NCI-H2107 treated with DMSO at 0.1 percent for 48 hours (cell line): ENCODE results near the gene ACOT7.

Experiments
- DNase-seq: peaks from one replicate; lab custom pipeline; 2025; ENCODE audit not compliant: unreplicated experiment; lab: John Stamatoyannopoulos, UW

ACOT7 gene

GRCh38 chr1:6424619-6425593 is 31.3 kb upstream of the ACOT7 start, which contains the start of gene ESPN:
Gene ESPN (plus strand): TSS chr1:6424776. CDS start chr1:6424956, 180 bp downstream.
- no peak for DNase-seq

DNA sequence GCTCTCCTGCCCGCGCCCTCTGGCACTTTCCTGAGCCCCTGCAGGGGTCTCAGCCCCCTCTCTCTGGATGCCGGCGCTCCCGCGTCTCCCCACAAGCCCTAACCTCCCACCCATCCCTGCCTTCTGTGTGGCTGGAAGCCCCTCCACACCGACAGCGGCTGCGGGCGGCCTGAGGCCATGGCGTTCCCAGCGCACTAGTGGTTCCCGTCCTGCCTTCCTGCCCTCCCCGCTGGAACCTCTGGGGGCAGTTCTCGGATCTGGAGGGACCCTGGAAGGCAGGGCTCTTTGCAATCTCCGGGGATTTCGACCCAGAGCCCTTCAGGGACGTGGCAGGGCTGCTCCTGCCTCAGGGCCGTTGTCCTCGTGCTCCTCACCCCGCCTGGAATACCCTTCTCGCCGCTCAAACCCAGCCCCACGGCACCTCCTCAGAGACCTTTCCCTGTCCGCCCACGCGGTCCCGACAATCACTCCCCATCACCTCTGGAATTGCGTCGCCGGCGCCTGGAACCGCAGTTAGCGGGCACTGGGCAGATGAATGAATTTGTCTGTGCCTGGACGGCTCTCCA is 30.5 kb upstream of the ACOT7 start:
- no peak for DNase-seq

DNA sequence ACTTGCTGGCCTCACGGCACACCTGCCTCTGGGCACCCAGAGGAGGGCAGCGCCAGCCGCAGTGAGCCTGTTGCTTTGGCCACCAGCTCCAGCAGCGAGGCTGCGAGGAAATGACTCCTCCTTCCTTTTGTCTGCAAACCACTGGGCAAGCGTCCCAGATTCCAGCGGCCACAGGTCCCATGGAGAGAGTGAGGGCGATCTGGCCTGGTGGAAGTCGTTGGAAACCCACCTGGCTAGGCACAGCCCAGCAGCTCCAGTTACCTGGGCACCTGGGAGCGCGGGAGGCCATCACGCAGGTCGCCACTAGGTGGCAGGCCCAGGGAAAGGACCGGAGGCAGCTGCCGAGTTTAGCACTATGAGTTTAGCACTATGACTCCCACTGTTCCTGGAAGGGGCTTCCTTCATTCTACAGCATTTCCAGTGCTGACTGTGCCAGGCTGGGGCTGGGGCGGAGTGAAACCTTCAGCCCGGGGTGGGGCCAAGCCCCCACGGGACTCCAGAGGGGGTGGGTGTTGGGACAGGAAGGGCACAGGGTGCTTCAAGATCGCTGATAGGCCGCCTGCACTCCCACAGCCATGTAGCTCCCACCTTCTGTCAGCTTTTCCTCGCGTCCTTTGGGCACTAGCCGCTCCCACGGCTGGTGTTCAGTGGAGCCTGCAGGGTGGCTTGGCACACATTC is 29.9 kb upstream of the ACOT7 start:
- peak; percentile 9 for DNase-seq

DNA sequence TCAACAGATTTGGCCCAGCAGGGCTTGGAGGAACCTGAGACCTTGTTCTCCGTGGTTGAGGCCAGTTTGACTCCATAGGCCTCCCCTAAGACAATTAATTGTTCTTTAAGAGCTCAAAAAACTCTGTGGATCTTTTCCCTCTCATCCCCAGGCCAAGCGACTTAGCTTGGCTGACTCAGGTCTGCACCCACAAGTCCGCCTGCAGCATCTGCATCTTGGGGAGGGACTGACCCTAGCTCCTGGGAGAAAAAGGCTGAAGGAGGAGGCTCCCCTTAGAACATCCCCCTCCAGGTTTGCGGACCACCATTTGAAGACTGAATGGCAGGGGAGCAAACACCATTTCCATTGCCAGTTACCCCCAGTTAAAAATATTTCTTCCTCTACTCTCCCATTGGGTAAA is 27.7 kb upstream of the ACOT7 start:
- DNase-seq: no peak

DNA sequence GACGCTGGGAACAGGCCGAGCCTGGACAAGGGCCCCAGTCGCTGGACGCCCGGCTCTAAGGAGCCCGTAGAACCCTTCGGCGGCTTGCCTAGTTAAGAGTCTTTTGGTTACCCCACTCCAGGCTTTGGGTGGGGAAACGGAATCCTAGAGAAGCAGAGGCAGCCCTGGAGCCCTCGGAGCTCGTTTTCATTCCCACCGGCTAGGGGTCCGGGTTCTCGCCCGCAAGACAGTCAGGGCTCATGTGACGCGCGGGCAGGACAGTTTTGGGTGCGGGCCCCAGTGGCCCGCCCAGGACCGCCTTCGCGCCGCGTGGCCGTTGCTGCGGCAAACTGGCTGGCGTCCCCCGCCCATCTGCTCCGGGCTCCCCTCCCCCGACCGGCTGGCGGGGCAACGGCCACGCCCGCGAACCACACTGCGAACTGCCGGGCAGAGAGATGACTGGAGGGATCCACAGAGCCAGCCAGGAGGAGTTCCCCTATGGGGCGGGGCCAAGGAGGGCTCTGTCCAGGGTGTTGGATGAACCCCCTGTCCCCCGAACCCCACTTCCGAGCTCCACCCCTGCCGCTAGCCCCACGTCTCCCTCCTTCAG is 27.0 kb upstream of the ACOT7 start:
- no peak for DNase-seq

GRCh38 chr1:6419804-6420453 is 26.4 kb upstream of the ACOT7 start, which contains the start of gene HES2:
Gene HES2 (minus strand): TSS chr1:6419919. CDS start chr1:6419820, 99 bp downstream.
- DNase-seq: no peak

DNA sequence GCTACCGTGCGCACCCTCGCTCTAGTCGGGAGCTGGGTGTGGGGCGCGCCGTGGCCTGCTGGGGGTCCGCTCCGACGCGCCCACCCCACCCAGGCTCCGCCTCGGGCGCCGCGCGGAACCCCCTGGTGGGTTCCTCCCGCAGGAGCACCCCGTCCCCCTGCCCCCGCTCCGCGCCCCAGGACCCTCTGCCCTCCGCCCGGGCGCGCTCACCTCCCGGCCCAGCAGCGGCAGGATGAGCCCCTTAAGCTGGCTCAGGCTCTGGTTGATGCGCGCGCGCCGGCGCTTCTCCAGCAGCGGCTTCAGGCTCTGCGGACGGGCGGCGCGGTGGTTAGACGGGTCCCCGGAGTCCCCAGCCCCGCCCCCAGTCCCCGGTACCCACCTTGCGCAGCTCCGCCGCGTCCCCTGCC is 25.8 kb upstream of the ACOT7 start:
- DNase-seq: no peak

- DNase-seq: no peak
Observed at GRCh38 chr1:6418668-6419396, 25.3 kb upstream of the ACOT7 start.

- DNase-seq: no peak
Observed at GRCh38 chr1:6417961-6418667, 24.5 kb upstream of the ACOT7 start.

DNA sequence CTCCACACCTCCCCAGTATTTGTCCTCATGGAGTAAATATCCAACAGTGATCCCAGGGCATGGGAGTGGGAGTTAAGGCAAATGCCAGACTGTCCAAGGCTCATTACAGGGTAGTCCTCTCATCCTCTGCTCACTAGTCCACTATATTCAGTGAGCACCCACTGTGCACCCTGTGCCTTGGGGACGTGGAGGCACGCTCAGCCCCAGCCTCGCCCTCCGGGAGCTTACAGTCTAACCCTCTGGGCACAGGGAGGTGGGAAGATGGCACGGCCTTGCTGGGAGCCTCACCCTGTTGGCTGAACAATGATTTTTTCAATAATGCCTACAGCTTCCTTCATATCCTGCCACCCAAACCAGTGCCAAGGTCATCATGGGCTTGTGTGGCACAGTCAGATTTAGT is 23.3 kb upstream of the ACOT7 start:
- DNase-seq: no peak

DNA sequence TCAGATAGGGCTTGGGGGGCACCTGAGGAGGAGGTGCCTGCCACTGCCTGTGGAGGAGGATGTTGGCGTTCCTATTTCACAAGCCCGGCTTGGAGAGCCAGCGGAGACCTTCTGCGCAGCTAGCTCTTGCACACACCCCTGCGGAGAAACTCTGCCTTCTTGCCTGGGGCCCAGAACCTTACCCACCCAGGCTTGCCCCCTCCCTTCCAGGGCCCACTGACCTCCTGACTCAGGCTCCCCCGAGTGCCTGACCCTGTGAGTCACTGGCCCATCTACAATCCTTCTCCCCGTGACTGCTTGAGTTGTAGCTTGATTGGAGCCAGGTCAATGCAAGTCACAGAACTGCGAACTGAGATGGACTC is 22.7 kb upstream of the ACOT7 start:
- DNase-seq: no peak

GRCh38 chr1:6414881-6415626 is 21.5 kb upstream of the ACOT7 start:
- no peak for DNase-seq

DNA sequence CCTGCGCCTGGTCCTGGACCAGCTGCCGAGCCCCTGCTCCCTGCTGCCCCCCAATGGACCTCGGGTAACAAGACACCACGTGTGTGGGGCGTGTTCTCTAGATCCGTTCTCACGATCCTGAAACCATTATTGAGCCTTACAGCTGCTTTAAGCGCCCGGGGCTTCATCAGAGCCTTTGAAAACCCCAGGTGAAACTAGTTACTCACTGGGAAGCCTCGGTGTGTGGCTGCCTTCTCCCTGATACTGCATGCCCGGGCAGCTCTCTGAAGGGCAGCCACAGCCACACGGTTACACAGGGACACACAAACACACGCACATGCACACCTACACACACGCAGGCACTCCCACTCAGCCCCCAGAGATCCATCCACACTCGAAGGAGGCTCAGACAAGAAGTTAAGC is 20.9 kb upstream of the ACOT7 start:
- no peak for DNase-seq

GRCh38 chr1:6412896-6413295 is 19.3 kb upstream of the ACOT7 start:
- no peak for DNase-seq

GRCh38 chr1:6410248-6410893 is 16.8 kb upstream of the ACOT7 start:
- DNase-seq: no peak

- no peak for DNase-seq
Observed at GRCh38 chr1:6409733-6410132, 16.2 kb upstream of the ACOT7 start.

DNA sequence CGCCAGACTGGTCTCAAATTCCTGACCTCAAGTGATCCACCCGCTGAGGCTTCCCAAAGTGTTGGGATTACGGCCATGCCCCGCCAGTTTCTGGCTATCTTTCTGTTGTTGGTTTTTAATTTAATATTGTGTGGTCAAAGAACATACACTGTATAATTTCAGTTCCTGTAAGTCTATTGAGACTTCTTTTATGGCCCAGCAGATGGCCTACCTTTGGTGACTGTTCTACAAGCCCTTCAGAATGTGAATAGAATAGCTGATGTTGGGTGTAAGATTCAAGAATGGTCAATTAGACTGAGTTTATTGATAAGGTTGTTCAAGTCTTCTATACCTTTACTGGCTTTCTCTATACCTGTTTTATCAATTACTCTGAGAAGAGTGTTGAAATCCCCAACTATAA is 15.5 kb upstream of the ACOT7 start:
- DNase-seq: no peak

- no peak for DNase-seq
Observed at GRCh38 chr1:6408023-6408422, 14.5 kb upstream of the ACOT7 start.
